A549 (cell line): ENCODE results near the gene PRR3. TPM values are rescaled to one million over a fixed set of nuclear protein-coding genes. Genes with fewer than 3 reads are reported as not detected.

Source experiments
- ATAC-seq, 2 experiments: fragments of 200-7000 bp in 1 of 2; fragments of >200 bp in 1 of 2; cut with Nextera tagmentation in 1 of 2; cut with Tn5 transposase in 1 of 2; 3 replicates each; pipeline versions ENCODE4 v1.8.0 to v1.9.1; 2018 to 2020; ENCODE audit warnings: mild to moderate bottlenecking in 1 of 2, moderate library complexity in 1 of 2
- CTCF ChIA-PET: fragments of 300-600 bp; sonication (Branson Sonifier 250); formaldehyde crosslinking; extraction: SDS; loops from one replicate; lab custom pipeline; 2021; ENCODE audit warnings: antibody characterized with exemption, inconsistent platforms; lab: Yijun Ruan, JAX
- POLR2A ChIA-PET: fragments of 350-600 bp; formaldehyde crosslinking; extraction: SDS; loops from one replicate; lab custom pipeline; 2021; ENCODE audit warnings: antibody characterized with exemption, inconsistent platforms; lab: Yijun Ruan, JAX
- DNase-seq, 2 experiments: peaks; one replicate each; pipeline versions ENCODE4 v3.0.0 to v3.0.0-alpha.2; 2011 to 2016; ENCODE audit warnings: low read depth in 1 of 2, low spot score in 1 of 2
- FAIRE-seq: peaks from 2 replicates; lab custom pipeline; 2011; peaks lifted over from hg19 to GRCh38; lab: Jason Lieb, UNC
- H3K27ac ChIP-seq, 2 experiments: fragments of >200 bp; sonication (Bioruptor Twin); formaldehyde crosslinking; 3 replicates each; pipeline ENCODE4 v1.5.1; 2016 to 2017
- H3K4me1 ChIP-seq: fragments of >200 bp; sonication (Bioruptor Twin); formaldehyde crosslinking; 3 replicates; pipeline ENCODE4 v1.6.1; 2016
- H3K4me2 ChIP-seq: fragments of >200 bp; sonication (Bioruptor Twin); formaldehyde crosslinking; 3 replicates; pipeline ENCODE4 v1.6.1; 2016
- H3K4me3 ChIP-seq: fragments of >200 bp; sonication (Bioruptor Twin); formaldehyde crosslinking; 3 replicates; pipeline ENCODE4 v1.5.1; 2016
- H3K9me3 ChIP-seq: fragments of >200 bp; sonication (Bioruptor Twin); formaldehyde crosslinking; 3 replicates; pipeline ENCODE4 v1.6.1; 2016
- CBX2 ChIP-seq: fragments of 200-600 bp; sonication (generic); IDR thresholded peaks from 2 replicates; pipeline ENCODE4 v1.6.1; 2016; ENCODE audit warnings: low read depth, mild to moderate bottlenecking, borderline replicate concordance
- CBX8 ChIP-seq: fragments of 200-600 bp; sonication (generic); IDR thresholded peaks from 2 replicates; pipeline ENCODE4 v1.6.1; 2016
- CHD4 ChIP-seq: fragments of 200-600 bp; sonication (generic); IDR thresholded peaks from 2 replicates; pipeline ENCODE4 v1.6.1; 2016; ENCODE audit warnings: antibody characterized with exemption, mild to moderate bottlenecking, borderline replicate concordance
- CTCF ChIP-seq: fragments of >200 bp; sonication (Bioruptor Twin); formaldehyde crosslinking; IDR thresholded peaks from 3 replicates; pipeline ENCODE4 v1.5.1; 2016
- E2F6 ChIP-seq: IDR thresholded peaks from 2 replicates; pipeline ENCODE4 v1.6.1; 2012; ENCODE audit warnings: low read depth, borderline replicate concordance
- ELK1 ChIP-seq: fragments of 150-350 bp; IDR thresholded peaks from 2 replicates; pipeline ENCODE4 v1.6.1; 2014; ENCODE audit warnings: low read depth, mild to moderate bottlenecking, low read length
- ESRRA ChIP-seq: fragments of 150-350 bp; IDR thresholded peaks from 2 replicates; pipeline ENCODE4 v1.6.1; 2014; ENCODE audit warnings: mild to moderate bottlenecking, low read length, borderline replicate concordance
- FOSB ChIP-seq: fragments of 250-450 bp; sonication (Bioruptor Pico); IDR thresholded peaks from 2 replicates; pipeline ENCODE4 v1.5.0; 2020; ENCODE audit warnings: mild to moderate bottlenecking, moderate library complexity
- FOXS1 ChIP-seq: fragments of 250-450 bp; sonication (Bioruptor Pico); IDR thresholded peaks from 2 replicates; pipeline ENCODE4 v1.5.0; 2020; ENCODE audit warnings: mild to moderate bottlenecking, moderate library complexity
- GATA3 ChIP-seq: IDR thresholded peaks from 2 replicates; pipeline ENCODE4 v1.6.1; 2012; ENCODE audit warnings: borderline replicate concordance
- HDAC2 ChIP-seq: fragments of 200-600 bp; sonication (generic); IDR thresholded peaks from 2 replicates; pipeline ENCODE4 v1.6.1; 2016
- HES2 ChIP-seq: fragments of >200 bp; sonication (Bioruptor Twin); formaldehyde crosslinking; IDR thresholded peaks from 2 replicates; pipeline ENCODE4 v1.6.1; 2016
- HEYL ChIP-seq: fragments of 250-450 bp; sonication (Bioruptor Pico); IDR thresholded peaks from 2 replicates; pipeline ENCODE4 v1.8.0; 2021; ENCODE audit warnings: mild to moderate bottlenecking, moderate library complexity
- HOXB13 ChIP-seq: fragments of 250-450 bp; sonication (Bioruptor Pico); IDR thresholded peaks from 2 replicates; pipeline ENCODE4 v1.5.0; 2020; ENCODE audit warnings: low read depth, mild to moderate bottlenecking, moderate library complexity
- HOXB5 ChIP-seq: fragments of 250-450 bp; sonication (Bioruptor Pico); IDR thresholded peaks from 2 replicates; pipeline ENCODE4 v1.5.0; 2020; ENCODE audit warnings: mild to moderate bottlenecking, moderate library complexity
- MAFK ChIP-seq: fragments of 450-650 bp; IDR thresholded peaks from 2 replicates; pipeline ENCODE4 v1.6.1; 2014; ENCODE audit not compliant: partially characterized antibody
- NR3C1 ChIP-seq: fragments of >200 bp; sonication (Bioruptor Twin); formaldehyde crosslinking; IDR thresholded peaks from 3 replicates; pipeline ENCODE4 v1.6.1; 2017
- PBX3 ChIP-seq: IDR thresholded peaks from 2 replicates; pipeline ENCODE4 v1.6.1; 2012
- PHF8 ChIP-seq: fragments of 200-600 bp; sonication (generic); IDR thresholded peaks from 2 replicates; pipeline ENCODE4 v1.6.1; 2016; ENCODE audit warnings: low read depth, mild to moderate bottlenecking, antibody characterized with exemption, moderate library complexity, borderline replicate concordance
- POLR2A ChIP-seq: IDR thresholded peaks from 2 replicates; pipeline ENCODE4 v1.6.1; 2012; ENCODE audit warnings: mild to moderate bottlenecking, low read length
- RAD21 ChIP-seq, 2 experiments: fragments of >200 bp in 1 of 2; sonication (Bioruptor Twin) in 1 of 2; formaldehyde crosslinking in 1 of 2; IDR thresholded peaks in 1 of 2; conservative IDR thresholded peaks in 1 of 2; 2 replicates in 1 of 2; 3 replicates in 1 of 2; pipeline ENCODE4 v1.6.1; 2012 to 2018; ENCODE audit warnings: inconsistent platforms in 1 of 2
- RARB ChIP-seq: fragments of 250-450 bp; sonication (Bioruptor Pico); IDR thresholded peaks from 2 replicates; pipeline ENCODE4 v1.8.0; 2021; ENCODE audit warnings: mild to moderate bottlenecking, moderate library complexity
- RNF2 ChIP-seq: fragments of 200-600 bp; sonication (generic); IDR thresholded peaks from 2 replicates; pipeline ENCODE4 v1.6.1; 2016; ENCODE audit warnings: low read depth, mild to moderate bottlenecking, antibody characterized with exemption, moderate library complexity, borderline replicate concordance
- SMC3 ChIP-seq: fragments of >200 bp; sonication (Bioruptor Twin); formaldehyde crosslinking; IDR thresholded peaks from 3 replicates; pipeline ENCODE4 v1.6.1; 2018; ENCODE audit warnings: inconsistent platforms
- TFCP2L1 ChIP-seq: fragments of 250-450 bp; sonication (Bioruptor Pico); IDR thresholded peaks from 2 replicates; pipeline ENCODE4 v1.5.0; 2021; ENCODE audit warnings: mild to moderate bottlenecking
- ZFP36 ChIP-seq: fragments of 450-650 bp; IDR thresholded peaks from 2 replicates; pipeline ENCODE4 v1.6.1; 2014; ENCODE audit warnings: borderline replicate concordance; ENCODE audit not compliant: partially characterized antibody
- ZSCAN20 ChIP-seq: fragments of 250-450 bp; sonication (Bioruptor Pico); IDR thresholded peaks from 2 replicates; pipeline ENCODE4 v1.8.0; 2022; ENCODE audit warnings: mild to moderate bottlenecking, moderate library complexity
- WGBS: methylation state at CpG from one replicate; pipeline ENCODE4 v1.1.6; 2017; ENCODE audit errors: missing lambda C conversion rate; 5-methylcytosine and 5-hydroxymethylcytosine counted together
- polyA plus RNA-seq, 4 experiments: library from polyadenylated mRNA; depleted of rRNA in 3 of 4; stranded (reverse); fragments of >200 nt; fragmentation: RNase III in 1 of 4; extraction: RNeasy Plus Mini Kit Qiagen cat#74134 plus additional on column Dnase treatment in 1 of 4; gene quantifications; 2 replicates in 3 of 4; 3 replicates in 1 of 4; pipeline ENCODE4 v1.2.3, GENCODE V29; 2011 to 2017

PRR3 gene
- polyA plus RNA-seq, 2 of the 4 experiments (the other 2 are of a cell fraction): 13.8 to 24.1 TPM

GRCh38 chr6:30542915-30543314, 14.2 kb upstream of the PRR3 start:
- Histone ChIP-seq H3K27ac (no peak overlapping the region), H3K9me3 (no peaks in the 10 kb centered on the region), H3K4me3 (no peak overlapping the region), H3K4me2 (no peak overlapping the region), H3K4me1 (no peaks in the 10 kb centered on the region)
- ChIA-PET CTCF (interaction anchor here (0.8 to 16.0 kb wide), 12 partner anchors 12 to 304 kb away, joined by 3 to 320 read pairs (median 4); partner anchors contain the start of genes GNL1 and PRR3), POLR2A (no interaction called here)
- DNase-seq (peak in 1 of 2 experiments; percentile 7), ATAC-seq (no peak), FAIRE-seq (no peak)
- WGBS: 67% methylated on average over 1 of the region's 1 CpG
- no peak for TF ChIP-seq CBX2
- no peak for TF ChIP-seq POLR2A
- TF ChIP-seq FOSB (CRISPR knock-in tag): no peak

GRCh38 chr6:30543821-30544220, 13.3 kb upstream of the PRR3 start:
- Histone ChIP-seq H3K4me1 (no peaks in the 10 kb centered on the region), H3K4me2 (no peak overlapping the region), H3K9me3 (no peaks in the 10 kb centered on the region), H3K4me3 (no peak overlapping the region), H3K27ac (no peak overlapping the region)
- 90% methylated on average over 3 of the region's 3 CpGs for WGBS
- CTCF ChIA-PET: interaction anchor here (0.9 to 16.0 kb wide), 15 partner anchors 11 to 305 kb away, joined by 3 to 320 read pairs (median 4); partner anchors contain the start of genes GNL1 and PRR3
- POLR2A ChIA-PET: interaction anchor here (1.4 kb wide), 1 partner anchor 27 kb away, joined by 6 read pairs; the partner anchor contains the start of gene ABCF1
- no peak for TF ChIP-seq RAD21 (conservative IDR thresholded peaks at IDR 0.05 in 1 of 2, IDR thresholded peaks at IDR 0.05 in 1 of 2)
- TF ChIP-seq TFCP2L1 (CRISPR knock-in tag): no peak
- TF ChIP-seq ELK1: no peak
- no peak for TF ChIP-seq CTCF
- TF ChIP-seq HOXB13 (CRISPR knock-in tag): no peak
- no peak for TF ChIP-seq HDAC2
- no peak for TF ChIP-seq ESRRA
- TF ChIP-seq CBX2: no peak
- TF ChIP-seq HES2: no peak
- no peak for TF ChIP-seq MAFK
- no peak for TF ChIP-seq HOXB5
- TF ChIP-seq PBX3: no peak
- no peak for TF ChIP-seq E2F6
- TF ChIP-seq ZSCAN20 (CRISPR knock-in tag): no peak
- ATAC-seq (no peak), FAIRE-seq (no peak), DNase-seq (no peak)

- Histone ChIP-seq H3K4me2 (no peak overlapping the region), H3K4me1 (no peaks in the 10 kb centered on the region), H3K9me3 (no peaks in the 10 kb centered on the region), H3K4me3 (no peak overlapping the region), H3K27ac (no peak overlapping the region)
- FAIRE-seq (no peak), ATAC-seq (peak; percentile 72 to 86), DNase-seq (peak; percentile 50 to 53)
- CTCF ChIA-PET: interaction anchor here (0.7 to 16.0 kb wide), 30 partner anchors 9 to 543 kb away, joined by 3 to 320 read pairs (median 4); partner anchors contain the start of genes GNL1 and PRR3
- WGBS: 18% methylated on average over 6 of the region's 6 CpGs
- POLR2A ChIA-PET: interaction anchor here (1.0 to 1.4 kb wide), 2 partner anchors 26 to 68 kb away, joined by 4 to 6 read pairs; partner anchors contain the start of gene ABCF1
- TF ChIP-seq PHF8: no peak
- TF ChIP-seq CBX8: no peak
- TF ChIP-seq ZFP36: no peak
- peak; percentile 64 for TF ChIP-seq SMC3
- no peak for TF ChIP-seq RNF2
- no peak for TF ChIP-seq FOSB (CRISPR knock-in tag)
- no peak for TF ChIP-seq ESRRA
- no peak for TF ChIP-seq POLR2A
- no peak for TF ChIP-seq NR3C1
- no peak for TF ChIP-seq E2F6
- no peak for TF ChIP-seq CHD4
- TF ChIP-seq RAD21 (conservative IDR thresholded peaks at IDR 0.05 in 1 of 2, IDR thresholded peaks at IDR 0.05 in 1 of 2): peak in 1 of 2 experiments; percentile 50; a peak in 4 of 5 replicates
- TF ChIP-seq GATA3: no peak
- TF ChIP-seq RARB (CRISPR knock-in tag): no peak
- no peak for TF ChIP-seq FOXS1 (CRISPR knock-in tag)
- TF ChIP-seq HEYL: no peak
Measured at GRCh38 chr6:30544666-30545272, 12.3 kb upstream of the PRR3 start.
